Measurements from ENCODE around the gene SLC6A13. TPM values are rescaled to one million over a fixed set of nuclear protein-coding genes. Genes with fewer than 3 reads are reported as not detected.

SLC6A13 gene
- total RNA-seq, 1 donor from 2014 or later: not detected

DNA sequence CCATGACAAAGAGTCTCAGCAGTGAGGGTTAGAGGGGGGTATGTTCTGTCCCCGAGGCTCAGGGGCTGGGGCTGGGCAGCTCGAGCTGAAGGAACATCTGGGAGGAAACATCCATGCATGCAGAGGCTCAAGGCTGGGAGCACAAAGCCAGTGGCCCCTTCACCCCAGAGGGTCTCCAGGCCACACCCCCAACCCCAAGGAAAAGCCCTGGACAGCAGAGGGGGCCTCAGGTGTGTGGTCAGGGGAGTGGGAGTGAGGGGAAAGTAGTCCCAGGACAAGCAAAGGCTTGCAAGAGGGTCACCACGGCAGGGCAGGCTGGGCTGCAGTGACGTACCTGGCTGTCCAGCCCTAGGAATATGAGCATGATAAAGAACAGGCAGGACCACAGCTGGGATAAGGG lies 66.2 kb downstream of the SLC6A13 start:
- TF ChIP-seq, protein P1, sequence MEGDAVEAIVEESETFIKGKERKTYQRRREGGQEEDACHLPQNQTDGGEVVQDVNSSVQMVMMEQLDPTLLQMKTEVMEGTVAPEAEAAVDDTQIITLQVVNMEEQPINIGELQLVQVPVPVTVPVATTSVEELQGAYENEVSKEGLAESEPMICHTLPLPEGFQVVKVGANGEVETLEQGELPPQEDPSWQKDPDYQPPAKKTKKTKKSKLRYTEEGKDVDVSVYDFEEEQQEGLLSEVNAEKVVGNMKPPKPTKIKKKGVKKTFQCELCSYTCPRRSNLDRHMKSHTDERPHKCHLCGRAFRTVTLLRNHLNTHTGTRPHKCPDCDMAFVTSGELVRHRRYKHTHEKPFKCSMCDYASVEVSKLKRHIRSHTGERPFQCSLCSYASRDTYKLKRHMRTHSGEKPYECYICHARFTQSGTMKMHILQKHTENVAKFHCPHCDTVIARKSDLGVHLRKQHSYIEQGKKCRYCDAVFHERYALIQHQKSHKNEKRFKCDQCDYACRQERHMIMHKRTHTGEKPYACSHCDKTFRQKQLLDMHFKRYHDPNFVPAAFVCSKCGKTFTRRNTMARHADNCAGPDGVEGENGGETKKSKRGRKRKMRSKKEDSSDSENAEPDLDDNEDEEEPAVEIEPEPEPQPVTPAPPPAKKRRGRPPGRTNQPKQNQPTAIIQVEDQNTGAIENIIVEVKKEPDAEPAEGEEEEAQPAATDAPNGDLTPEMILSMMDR (IDR thresholded peaks at IDR 0.05; ENCODE audit: insufficient read depth, low read length, poor library complexity, severe bottlenecking): no peak
- no peaks in the 10 kb centered on the region for H3K36me3 ChIP-seq (ENCODE audit: control insufficient read depth, insufficient read depth, low read length)
- no peak for DNase-seq (ENCODE audit: low read depth)
- no peak overlapping the region for H3K4me3 ChIP-seq (ENCODE audit: low read depth, low read length)
- peaks cover 32% of the 10 kb centered on the region for H3K27me3 ChIP-seq (ENCODE audit: control insufficient read depth, insufficient read depth, low read length)

DNA sequence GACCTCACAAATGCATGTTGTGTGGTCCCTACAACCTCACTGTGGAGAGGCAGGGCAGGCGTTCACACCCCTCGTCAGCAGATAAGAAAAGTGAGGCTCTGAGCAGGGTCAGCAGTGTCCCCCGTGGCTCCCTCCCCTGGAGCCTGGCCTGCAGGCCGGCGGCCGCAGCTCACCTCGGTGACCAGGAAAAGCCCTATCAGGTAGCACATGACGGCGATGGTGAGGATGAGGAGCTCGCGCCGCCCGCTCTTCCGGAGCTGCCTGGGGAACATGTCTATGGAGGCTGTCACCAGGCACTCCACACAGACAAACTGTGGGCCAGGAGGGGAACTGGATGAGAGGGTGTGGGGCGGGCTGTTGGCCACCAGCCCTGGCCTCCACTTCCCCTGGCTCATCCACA lies 66.7 kb downstream of the SLC6A13 start:
- DNase-seq (ENCODE audit: low read depth): no peak
- H3K36me3 ChIP-seq (ENCODE audit: control insufficient read depth, insufficient read depth, low read length): no peaks in the 10 kb centered on the region
- TF ChIP-seq, protein P1 (IDR thresholded peaks at IDR 0.05; ENCODE audit: insufficient read depth, low read length, poor library complexity, severe bottlenecking): no peak
- no peak overlapping the region for H3K4me3 ChIP-seq (ENCODE audit: low read depth, low read length)
- H3K27me3 ChIP-seq (ENCODE audit: control insufficient read depth, insufficient read depth, low read length): peaks cover 28% of the 10 kb centered on the region

DNA sequence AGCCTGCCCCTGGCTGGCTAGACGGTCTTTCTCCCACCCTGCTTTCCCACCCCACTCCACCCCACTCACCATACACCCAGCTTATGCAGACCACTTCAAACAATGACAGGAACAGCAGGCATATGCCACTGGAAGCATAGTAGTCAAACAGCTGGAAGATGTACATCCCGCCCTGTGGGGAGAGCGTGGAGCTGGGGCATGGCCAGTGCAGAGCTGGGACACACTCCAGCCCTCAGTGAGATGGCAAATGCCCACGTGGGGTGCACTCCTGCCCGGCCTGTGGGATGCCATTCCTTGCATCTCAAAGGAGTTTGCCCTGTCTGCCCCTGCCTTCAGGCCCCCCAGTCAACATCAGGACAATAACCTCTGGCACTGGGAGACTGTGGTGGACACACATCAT lies 67.5 kb downstream of the SLC6A13 start:
- Histone ChIP-seq H3K4me3 (ENCODE audit: low read depth, low read length) (no peak overlapping the region), H3K27me3 (ENCODE audit: control insufficient read depth, insufficient read depth, low read length) (peaks cover 24% of the 10 kb centered on the region), H3K36me3 (ENCODE audit: control insufficient read depth, insufficient read depth, low read length) (no peaks in the 10 kb centered on the region)
- TF ChIP-seq, protein P1 (IDR thresholded peaks at IDR 0.05; ENCODE audit: insufficient read depth, low read length, poor library complexity, severe bottlenecking): no peak
- no peak for DNase-seq (ENCODE audit: low read depth)

DNA sequence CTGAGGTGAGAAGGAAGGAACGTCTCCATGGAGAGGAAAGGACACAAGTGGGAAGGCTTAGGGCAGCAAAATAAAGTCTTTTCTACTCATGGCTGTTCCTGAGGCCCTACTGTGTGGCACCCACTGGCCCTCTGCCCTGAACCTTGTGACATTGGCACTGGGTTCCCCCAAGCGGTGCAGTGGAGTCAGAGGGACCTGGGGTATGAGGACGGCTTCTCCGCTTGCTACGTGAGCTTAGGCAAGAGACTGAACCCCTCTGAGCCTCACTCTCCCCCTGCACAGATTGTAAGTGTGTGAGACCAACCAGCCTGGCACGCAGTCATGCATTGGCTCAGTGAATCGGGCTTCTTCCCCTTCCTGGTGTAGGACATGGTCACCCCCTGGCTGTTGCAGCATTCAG lies 68.4 kb downstream of the SLC6A13 start:
- H3K4me3 ChIP-seq (ENCODE audit: low read depth, low read length): no peak overlapping the region
- no peak for DNase-seq (ENCODE audit: low read depth)
- TF ChIP-seq, protein P1 (IDR thresholded peaks at IDR 0.05; ENCODE audit: insufficient read depth, low read length, poor library complexity, severe bottlenecking): no peak
- H3K27me3 ChIP-seq (ENCODE audit: control insufficient read depth, insufficient read depth, low read length): peaks cover 31% of the 10 kb centered on the region
- no peaks in the 10 kb centered on the region for H3K36me3 ChIP-seq (ENCODE audit: control insufficient read depth, insufficient read depth, low read length)

DNA sequence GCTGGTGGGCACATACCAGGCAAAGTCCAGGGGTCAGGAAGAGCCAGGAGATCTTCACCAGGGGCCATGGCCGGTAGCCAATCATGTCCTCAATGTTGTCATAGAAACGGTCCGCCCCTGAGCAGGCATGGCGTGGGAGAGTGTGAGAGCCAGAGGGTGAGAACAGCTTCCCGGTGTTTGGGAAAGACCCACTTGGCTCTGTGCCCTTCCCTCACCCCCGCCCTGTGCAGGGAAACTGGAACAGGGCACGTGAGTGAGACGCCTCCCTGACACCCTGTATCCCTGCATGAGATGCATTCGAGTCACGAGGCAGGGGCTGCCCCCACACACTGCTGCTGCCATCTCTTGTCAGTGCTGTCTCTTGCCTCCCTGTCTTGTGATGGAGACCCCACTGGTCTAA lies 69.4 kb downstream of the SLC6A13 start:
- TF ChIP-seq, protein P1 (IDR thresholded peaks at IDR 0.05; ENCODE audit: insufficient read depth, low read length, poor library complexity, severe bottlenecking): no peak
- peaks cover 38% of the 10 kb centered on the region for H3K27me3 ChIP-seq (ENCODE audit: control insufficient read depth, insufficient read depth, low read length)
- H3K4me3 ChIP-seq (ENCODE audit: low read depth, low read length): no peak overlapping the region
- no peaks in the 10 kb centered on the region for H3K36me3 ChIP-seq (ENCODE audit: control insufficient read depth, insufficient read depth, low read length)
- DNase-seq (ENCODE audit: low read depth): no peak

DNA sequence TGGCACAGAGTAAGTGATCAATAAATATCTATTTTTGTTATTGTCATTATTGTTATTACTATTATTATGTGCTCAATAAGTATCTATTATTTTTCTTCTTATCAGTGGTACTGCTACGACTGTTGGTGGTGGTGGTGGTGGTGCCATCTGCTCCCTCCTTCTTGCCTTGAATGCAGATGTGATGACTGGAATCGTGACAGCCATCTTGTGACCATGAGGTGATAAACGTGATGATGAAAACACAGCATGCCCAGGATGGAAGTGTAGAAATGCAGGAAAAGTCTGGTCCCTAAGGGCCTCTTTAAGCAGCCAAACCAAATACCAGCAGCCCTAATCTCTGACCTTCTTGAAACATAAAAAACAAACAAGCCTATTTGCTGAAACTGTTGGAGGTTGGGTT lies 71.1 kb downstream of the SLC6A13 start:
- TF ChIP-seq, protein P1 (IDR thresholded peaks at IDR 0.05; ENCODE audit: insufficient read depth, low read length, poor library complexity, severe bottlenecking): no peak
- DNase-seq (ENCODE audit: low read depth): no peak
- H3K27me3 ChIP-seq (ENCODE audit: control insufficient read depth, insufficient read depth, low read length): peaks cover 35% of the 10 kb centered on the region
- H3K36me3 ChIP-seq (ENCODE audit: control insufficient read depth, insufficient read depth, low read length): no peaks in the 10 kb centered on the region
- H3K4me3 ChIP-seq (ENCODE audit: low read depth, low read length): no peak overlapping the region
